ENCODE data around the gene CLCN1.

- no peak for TF ChIP-seq CTCF (IDR thresholded peaks at IDR 0.05; ENCODE audit: low read length)
- TF ChIP-seq EZH2 (optimal IDR thresholded peaks at IDR 0.05; ENCODE audit: low read depth, low read length): no peak
Measured at GRCh38 chr7:143314127-143314526, 1.8 kb upstream of the CLCN1 start.
